A549 treated with dexamethasone at 1 μM for 4 hours (cell line): ENCODE data around the gene NEK7. TPM values are rescaled to one million over a fixed set of nuclear protein-coding genes. Genes with fewer than 3 reads are reported as not detected.

ENCODE experiments used
- total RNA-seq: library from RNA; stranded (reverse); fragments of 200-300 nt; extraction: Qiagen RNA extraction; gene quantifications from 5 replicates; pipeline ENCODE4 v1.2.3, GENCODE V29; 2022

Gene NEK7
- total RNA-seq, result 12.2 to 18.5 TPM (median 16.5 TPM) in 5 replicates

GRCh38 chr1:198156745-198157240, at the start of gene NEK7:
NEK7 (plus strand) TSS chr1:198156998; CDS start chr1:198232581, 75,583 bp downstream.

Other genes starting within 250 kb of the NEK7 start
- 0.04 to 0.09 TPM (median 0.07 TPM) in 3 of 5 replicates, not detected in the others for gene LHX9, start 239.6 kb upstream of the NEK7 start, total RNA-seq